HepG2 (cell line): Measurements from ENCODE around the gene ARL4D.

ENCODE experiments used
- POLR2A ChIP-seq, 2 experiments: IDR thresholded peaks; 2 replicates each; pipeline ENCODE4 v1.6.1; 2011; ENCODE audit warnings: low read depth in 2 of 2, low read length in 2 of 2, mild to moderate bottlenecking in 1 of 2, moderate library complexity in 1 of 2; ENCODE audit not compliant: insufficient read depth in 1 of 2
- ZNF274 ChIP-seq: sonication (generic); formaldehyde crosslinking; IDR thresholded peaks from 2 replicates; pipeline ENCODE4 v1.5.1; 2020; ENCODE audit warnings: mild to moderate bottlenecking, missing genetic modification reagents
- TF ChIP-seq, protein P1 (sequence below): sonication (generic); formaldehyde crosslinking; IDR thresholded peaks from 2 replicates; pipeline ENCODE4 v1.4.0; 2020; ENCODE audit warnings: missing genetic modification reagents

DNA sequence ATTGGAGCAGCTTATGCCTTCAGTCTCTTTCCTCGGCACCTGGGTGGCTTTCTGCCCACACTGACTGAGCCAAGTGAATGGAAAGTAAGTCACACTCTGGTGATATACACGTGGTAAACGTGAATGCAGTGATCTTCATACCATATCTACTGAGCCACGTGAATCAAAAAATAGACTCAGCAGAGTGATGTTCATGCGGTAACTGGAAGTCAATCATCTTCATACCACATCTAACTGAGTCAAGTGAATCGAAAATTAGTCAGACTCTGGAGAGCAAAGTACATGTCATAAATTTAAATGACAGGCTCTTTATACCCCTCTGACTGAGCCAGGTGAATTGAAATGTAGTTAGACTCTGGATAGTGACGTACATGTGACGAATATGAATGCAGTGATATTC lies 47.1 kb upstream of the ARL4D start:
- TF ChIP-seq POLR2A (IDR thresholded peaks at IDR 0.05; ENCODE audit: insufficient read depth in 1 of 2, low read depth in 2 of 2, low read length in 2 of 2): no peak
- TF ChIP-seq, protein P1, sequence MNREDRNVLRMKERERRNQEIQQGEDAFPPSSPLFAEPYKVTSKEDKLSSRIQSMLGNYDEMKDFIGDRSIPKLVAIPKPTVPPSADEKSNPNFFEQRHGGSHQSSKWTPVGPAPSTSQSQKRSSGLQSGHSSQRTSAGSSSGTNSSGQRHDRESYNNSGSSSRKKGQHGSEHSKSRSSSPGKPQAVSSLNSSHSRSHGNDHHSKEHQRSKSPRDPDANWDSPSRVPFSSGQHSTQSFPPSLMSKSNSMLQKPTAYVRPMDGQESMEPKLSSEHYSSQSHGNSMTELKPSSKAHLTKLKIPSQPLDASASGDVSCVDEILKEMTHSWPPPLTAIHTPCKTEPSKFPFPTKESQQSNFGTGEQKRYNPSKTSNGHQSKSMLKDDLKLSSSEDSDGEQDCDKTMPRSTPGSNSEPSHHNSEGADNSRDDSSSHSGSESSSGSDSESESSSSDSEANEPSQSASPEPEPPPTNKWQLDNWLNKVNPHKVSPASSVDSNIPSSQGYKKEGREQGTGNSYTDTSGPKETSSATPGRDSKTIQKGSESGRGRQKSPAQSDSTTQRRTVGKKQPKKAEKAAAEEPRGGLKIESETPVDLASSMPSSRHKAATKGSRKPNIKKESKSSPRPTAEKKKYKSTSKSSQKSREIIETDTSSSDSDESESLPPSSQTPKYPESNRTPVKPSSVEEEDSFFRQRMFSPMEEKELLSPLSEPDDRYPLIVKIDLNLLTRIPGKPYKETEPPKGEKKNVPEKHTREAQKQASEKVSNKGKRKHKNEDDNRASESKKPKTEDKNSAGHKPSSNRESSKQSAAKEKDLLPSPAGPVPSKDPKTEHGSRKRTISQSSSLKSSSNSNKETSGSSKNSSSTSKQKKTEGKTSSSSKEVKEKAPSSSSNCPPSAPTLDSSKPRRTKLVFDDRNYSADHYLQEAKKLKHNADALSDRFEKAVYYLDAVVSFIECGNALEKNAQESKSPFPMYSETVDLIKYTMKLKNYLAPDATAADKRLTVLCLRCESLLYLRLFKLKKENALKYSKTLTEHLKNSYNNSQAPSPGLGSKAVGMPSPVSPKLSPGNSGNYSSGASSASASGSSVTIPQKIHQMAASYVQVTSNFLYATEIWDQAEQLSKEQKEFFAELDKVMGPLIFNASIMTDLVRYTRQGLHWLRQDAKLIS (CRISPR knock-in tag): no peak
- TF ChIP-seq ZNF274 (CRISPR knock-in tag): no peak
